Neural progenitor cell (in vitro differentiated cells): ENCODE measurements around the gene BDKRB2. TPM values are rescaled to one million over a fixed set of nuclear protein-coding genes. Genes with fewer than 3 reads are reported as not detected.

Experiments
- DNase-seq: peaks from one replicate; pipeline ENCODE4 v3.0.0-alpha.2; 2016; ENCODE audit warnings: low spot score
- H2AFZ ChIP-seq: fragments of 200-600 bp; sonication (generic); replicated peaks from 2 replicates; pipeline ENCODE4 v1.6.1; 2016; ENCODE audit warnings: antibody characterized with exemption
- H3F3A ChIP-seq: fragments of 200-600 bp; sonication (generic); 2 replicates; pipeline ENCODE4 v1.6.1; 2016; ENCODE audit warnings: antibody characterized with exemption, low read depth
- H3K27ac ChIP-seq: fragments of 200-600 bp; sonication (generic); 2 replicates; pipeline ENCODE4 v1.5.1; 2016; ENCODE audit warnings: mild to moderate bottlenecking
- H3K27me3 ChIP-seq: fragments of 200-600 bp; sonication (generic); 2 replicates; pipeline ENCODE4 v1.6.1; 2016; ENCODE audit warnings: mild to moderate bottlenecking, moderate library complexity
- H3K36me3 ChIP-seq: fragments of 200-600 bp; sonication (generic); 2 replicates; pipeline ENCODE4 v1.5.1; 2016
- H3K4me1 ChIP-seq: fragments of 200-600 bp; sonication (generic); 2 replicates; pipeline ENCODE4 v1.6.1; 2016; ENCODE audit warnings: mixed run types
- H3K4me2 ChIP-seq: fragments of 200-600 bp; sonication (generic); 2 replicates; pipeline ENCODE4 v1.6.1; 2016
- H3K4me3 ChIP-seq: fragments of 200-600 bp; sonication (generic); 2 replicates; pipeline ENCODE4 v1.5.1; 2016
- H3K79me2 ChIP-seq: fragments of 200-600 bp; sonication (generic); 2 replicates; pipeline ENCODE4 v1.6.1; 2016; ENCODE audit warnings: low read depth
- H3K9ac ChIP-seq: fragments of 200-600 bp; sonication (generic); 2 replicates; pipeline ENCODE4 v1.6.1; 2016
- H3K9me3 ChIP-seq: fragments of 200-600 bp; sonication (generic); 2 replicates; pipeline ENCODE4 v1.5.1; 2016; ENCODE audit warnings: low read depth
- H4K20me1 ChIP-seq: fragments of 200-600 bp; sonication (generic); 2 replicates; pipeline ENCODE4 v1.6.1; 2016; ENCODE audit warnings: low read depth
- H3K27ac Mint-ChIP-seq: 3 replicates; pipeline ENCODE4 v1.8.0; 2021; ENCODE audit warnings: mixed read lengths
- H3K27me3 Mint-ChIP-seq: 2 replicates; pipeline ENCODE4 v1.8.0; 2022; ENCODE audit warnings: low read depth, mild to moderate bottlenecking, inconsistent platforms, moderate library complexity, mixed read lengths; ENCODE audit not compliant: insufficient read depth
- H3K36me3 Mint-ChIP-seq: 3 replicates; pipeline ENCODE4 v1.8.0; 2021; ENCODE audit warnings: mixed read lengths
- H3K4me1 Mint-ChIP-seq: 3 replicates; pipeline ENCODE4 v1.8.0; 2021; ENCODE audit warnings: mixed read lengths
- H3K4me3 Mint-ChIP-seq: 3 replicates; pipeline ENCODE4 v1.8.0; 2021; ENCODE audit warnings: mild to moderate bottlenecking, moderate library complexity, mixed read lengths
- H3K9me3 Mint-ChIP-seq: 3 replicates; pipeline ENCODE4 v1.8.0; 2020; ENCODE audit warnings: mixed read lengths
- EZH2 ChIP-seq: fragments of 200-600 bp; sonication (generic); IDR thresholded peaks from 2 replicates; pipeline ENCODE4 v1.6.1; 2017; ENCODE audit warnings: antibody characterized with exemption, mild to moderate bottlenecking, moderate library complexity
- EZH2phosphoT487 ChIP-seq: fragments of 200-600 bp; sonication (generic); IDR thresholded peaks from 2 replicates; pipeline ENCODE4 v1.6.1; 2017; ENCODE audit warnings: antibody characterized with exemption
- total RNA-seq: library from RNA; depleted of rRNA; stranded (reverse); fragments of >200 nt; gene quantifications from 2 replicates; pipeline ENCODE4 v1.2.3, GENCODE V29; 2015; ENCODE audit warnings: low replicate concordance
- TF ChIP-seq, protein P1 (sequence below): fragments of 200-600 bp; sonication (generic); IDR thresholded peaks from 2 replicates; pipeline ENCODE4 v1.5.1; 2017; ENCODE audit warnings: antibody characterized with exemption, mild to moderate bottlenecking

BDKRB2 gene
- total RNA-seq, 1 donor from 2014 or later = 0.37 TPM

- Mint-ChIP-seq H3K4me3 (no peak overlapping the region), H3K27me3 (peaks cover 8% of the 10 kb centered on the region), H3K27ac (no peak overlapping the region), H3K9me3 (peaks cover 14% of the 10 kb centered on the region), H3K4me1 (peaks cover 2% of the 10 kb centered on the region), H3K36me3 (no peaks in the 10 kb centered on the region)
- Histone ChIP-seq H2AFZ (no peak overlapping the region), H3K4me3 (no peak overlapping the region), H3K9ac (no peak overlapping the region), H3F3A (no peaks in the 10 kb centered on the region), H4K20me1 (no peaks in the 10 kb centered on the region), H3K4me2 (no peak overlapping the region), H3K36me3 (no peaks in the 10 kb centered on the region), H3K9me3 (no peaks in the 10 kb centered on the region), H3K79me2 (no peaks in the 10 kb centered on the region), H3K4me1 (no peaks in the 10 kb centered on the region), H3K27me3 (no peaks in the 10 kb centered on the region), H3K27ac (no peak overlapping the region)
- TF ChIP-seq EZH2phosphoT487 = no peak
- TF ChIP-seq, protein P1, sequence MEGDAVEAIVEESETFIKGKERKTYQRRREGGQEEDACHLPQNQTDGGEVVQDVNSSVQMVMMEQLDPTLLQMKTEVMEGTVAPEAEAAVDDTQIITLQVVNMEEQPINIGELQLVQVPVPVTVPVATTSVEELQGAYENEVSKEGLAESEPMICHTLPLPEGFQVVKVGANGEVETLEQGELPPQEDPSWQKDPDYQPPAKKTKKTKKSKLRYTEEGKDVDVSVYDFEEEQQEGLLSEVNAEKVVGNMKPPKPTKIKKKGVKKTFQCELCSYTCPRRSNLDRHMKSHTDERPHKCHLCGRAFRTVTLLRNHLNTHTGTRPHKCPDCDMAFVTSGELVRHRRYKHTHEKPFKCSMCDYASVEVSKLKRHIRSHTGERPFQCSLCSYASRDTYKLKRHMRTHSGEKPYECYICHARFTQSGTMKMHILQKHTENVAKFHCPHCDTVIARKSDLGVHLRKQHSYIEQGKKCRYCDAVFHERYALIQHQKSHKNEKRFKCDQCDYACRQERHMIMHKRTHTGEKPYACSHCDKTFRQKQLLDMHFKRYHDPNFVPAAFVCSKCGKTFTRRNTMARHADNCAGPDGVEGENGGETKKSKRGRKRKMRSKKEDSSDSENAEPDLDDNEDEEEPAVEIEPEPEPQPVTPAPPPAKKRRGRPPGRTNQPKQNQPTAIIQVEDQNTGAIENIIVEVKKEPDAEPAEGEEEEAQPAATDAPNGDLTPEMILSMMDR = no peak
- no peak for TF ChIP-seq EZH2
- no peak for DNase-seq
Measured at GRCh38 chr14:96264200-96264553, 59.5 kb downstream of the BDKRB2 start.

GRCh38 chr14:96264853-96265252, 60.2 kb downstream of the BDKRB2 start:
- DNase-seq = peak; percentile 25
- Histone ChIP-seq H3K36me3 (no peaks in the 10 kb centered on the region), H3K9ac (no peak overlapping the region), H2AFZ (no peak overlapping the region), H3K9me3 (no peaks in the 10 kb centered on the region), H3K4me1 (no peaks in the 10 kb centered on the region), H3K27ac (no peak overlapping the region), H3K79me2 (no peaks in the 10 kb centered on the region), H4K20me1 (no peaks in the 10 kb centered on the region), H3K4me3 (no peak overlapping the region), H3F3A (no peaks in the 10 kb centered on the region), H3K4me2 (no peak overlapping the region), H3K27me3 (no peaks in the 10 kb centered on the region)
- TF ChIP-seq, protein P1 = peak; percentile 44
- TF ChIP-seq EZH2 = no peak
- Mint-ChIP-seq H3K4me1 (peaks cover 2% of the 10 kb centered on the region), H3K27me3 (peaks cover 8% of the 10 kb centered on the region), H3K9me3 (peaks cover 8% of the 10 kb centered on the region), H3K27ac (no peak overlapping the region), H3K4me3 (no peak overlapping the region), H3K36me3 (no peaks in the 10 kb centered on the region)

DNA sequence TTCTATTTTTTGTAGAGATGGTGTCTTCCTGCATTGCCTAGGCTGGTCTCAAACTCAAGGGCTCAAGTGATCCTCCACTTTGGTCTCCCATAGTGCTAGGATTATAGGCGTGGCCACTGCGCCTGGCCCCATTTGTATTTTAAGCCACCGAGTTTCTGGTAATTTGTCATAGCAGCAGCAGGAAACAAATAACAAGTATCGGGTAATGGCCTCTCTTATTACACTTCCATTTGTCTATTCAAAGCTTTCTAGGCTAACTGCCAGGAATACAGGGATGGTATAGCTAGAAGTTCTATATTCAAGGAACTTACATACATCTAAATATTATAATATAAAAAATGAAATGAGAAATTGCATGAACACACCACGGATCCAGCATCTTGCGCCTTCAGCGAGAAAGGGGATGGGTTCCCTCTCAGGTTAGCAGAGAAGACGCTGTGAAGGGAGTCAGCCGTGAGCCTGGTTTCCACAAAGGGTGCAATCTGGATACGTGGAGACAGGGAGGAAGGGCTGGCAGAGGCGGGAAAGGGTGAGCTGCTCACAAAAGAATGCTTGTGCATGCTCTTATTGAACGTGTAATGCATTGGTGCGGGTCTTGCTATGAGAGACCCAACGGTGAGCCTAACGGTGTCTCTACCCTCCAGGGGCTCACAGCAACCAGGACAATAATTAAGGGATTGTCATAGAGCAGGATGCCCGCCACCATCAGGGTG, 60.9 kb downstream of the BDKRB2 start:
- no peak overlapping the region for H2AFZ ChIP-seq
- no peak overlapping the region for H3K27ac ChIP-seq
- Mint-ChIP-seq H3K4me1 (peaks cover 2% of the 10 kb centered on the region), H3K27me3 (peaks cover 10% of the 10 kb centered on the region), H3K9me3 (peaks cover 5% of the 10 kb centered on the region), H3K36me3 (no peaks in the 10 kb centered on the region), H3K27ac (no peak overlapping the region), H3K4me3 (no peak overlapping the region)
- H3K27me3 ChIP-seq = no peaks in the 10 kb centered on the region
- no peak overlapping the region for H3K9ac ChIP-seq
- no peaks in the 10 kb centered on the region for H3K79me2 ChIP-seq
- H3K4me3 ChIP-seq = no peak overlapping the region
- H4K20me1 ChIP-seq = no peaks in the 10 kb centered on the region
- no peaks in the 10 kb centered on the region for H3K9me3 ChIP-seq
- H3K4me2 ChIP-seq = no peak overlapping the region
- H3K36me3 ChIP-seq = no peaks in the 10 kb centered on the region
- H3F3A ChIP-seq = no peaks in the 10 kb centered on the region
- TF ChIP-seq EZH2 = no peak
- TF ChIP-seq, protein P1 = no peak
- TF ChIP-seq EZH2phosphoT487 = no peak
- no peaks in the 10 kb centered on the region for H3K4me1 ChIP-seq
- no peak for DNase-seq
